ENCODE measurements around the gene RAPGEF6. TPM values are rescaled to one million over a fixed set of nuclear protein-coding genes. Genes with fewer than 3 reads are reported as not detected.
"Not testable (repeated sequence)": the region's sequence is repeated elsewhere in the genome, so short reads cannot be mapped to it uniquely, and the experiment has no call there.

Gene RAPGEF6
- total RNA-seq, 1 donor from 2014 or later = 48.4 TPM

- intact Hi-C loops (cut with DNase I) = no loop called here
- DNase-seq (ENCODE audit: low spot score) (no peak), ATAC-seq (no peak)
Observed at GRCh38 chr5:131617140-131617822, 17.7 kb downstream of the RAPGEF6 start.

GRCh38 chr5:131615957-131616356 lies 19.1 kb downstream of the RAPGEF6 start:
- ATAC-seq = no peak
- intact Hi-C loops (cut with DNase I) = no loop called here
- DNase-seq (ENCODE audit: low spot score) = no peak

GRCh38 chr5:131613423-131613822 lies 21.6 kb downstream of the RAPGEF6 start:
- intact Hi-C loops (cut with DNase I) = no loop called here
- DNase-seq (ENCODE audit: low spot score) = no peak
- ATAC-seq = no peak

- intact Hi-C loops (cut with DNase I) = no loop called here
- DNase-seq (ENCODE audit: low spot score) = no peak
Observed at GRCh38 chr5:131611064-131611381, 24.0 kb downstream of the RAPGEF6 start.

GRCh38 chr5:131610198-131611063 lies 24.6 kb downstream of the RAPGEF6 start:
- DNase-seq (ENCODE audit: low spot score) = no peak
- intact Hi-C loops (cut with DNase I) = loop anchor here (1.0 kb wide), 1 partner anchor 37 kb away; no protein-coding TSS in a partner anchor
- no peak for ATAC-seq

More at GRCh38 chr5:131611064-131611381, 24.0 kb downstream of the RAPGEF6 start:
- ATAC-seq = no peak

GRCh38 chr5:131609774-131610173 lies 25.3 kb downstream of the RAPGEF6 start:
- intact Hi-C loops (cut with DNase I) = loop anchor here (1.0 kb wide), 1 partner anchor 38 kb away; no protein-coding TSS in a partner anchor
- ATAC-seq (no peak), DNase-seq (ENCODE audit: low spot score) (no peak)

GRCh38 chr5:131608597-131608996 lies 26.4 kb downstream of the RAPGEF6 start:
- intact Hi-C loops (cut with DNase I) = no loop called here

GRCh38 chr5:131607903-131608540 lies 27.0 kb downstream of the RAPGEF6 start:
- no peak for ATAC-seq
- DNase-seq (ENCODE audit: low spot score) = no peak
- intact Hi-C loops (cut with DNase I) = no loop called here

More at GRCh38 chr5:131608597-131608996, 26.4 kb downstream of the RAPGEF6 start:
- ATAC-seq (no peak), DNase-seq (ENCODE audit: low spot score) (no peak)

- ATAC-seq = no peak
- intact Hi-C loops (cut with DNase I) = no loop called here
- no peak for DNase-seq (ENCODE audit: low spot score)
Observed at GRCh38 chr5:131607418-131607817, 27.6 kb downstream of the RAPGEF6 start.

GRCh38 chr5:131605086-131605485 lies 29.9 kb downstream of the RAPGEF6 start:
- ATAC-seq (no peak), DNase-seq (ENCODE audit: low spot score) (no peak)
- intact Hi-C loops (cut with DNase I) = no loop called here

GRCh38 chr5:131595088-131596033 lies 39.7 kb downstream of the RAPGEF6 start:
- DNase-seq (ENCODE audit: low spot score) = no peak
- no peak for ATAC-seq
- intact Hi-C loops (cut with DNase I) = no loop called here

GRCh38 chr5:131593921-131594320 lies 41.1 kb downstream of the RAPGEF6 start:
- ATAC-seq = no peak
- DNase-seq (ENCODE audit: low spot score) = no peak
- intact Hi-C loops (cut with DNase I) = no loop called here

- intact Hi-C loops (cut with DNase I) = not testable (repeated sequence)
Observed at GRCh38 chr5:131593436-131593835, 41.6 kb downstream of the RAPGEF6 start.

GRCh38 chr5:131589510-131590348 lies 45.3 kb downstream of the RAPGEF6 start:
- DNase-seq (ENCODE audit: low spot score) (no peak), ATAC-seq (peak; percentile 38)
- intact Hi-C loops (cut with DNase I) = no loop called here

More at GRCh38 chr5:131593436-131593835, 41.6 kb downstream of the RAPGEF6 start:
- not testable (repeated sequence) for DNase-seq (ENCODE audit: low spot score); ATAC-seq

- DNase-seq (ENCODE audit: low spot score) = no peak
- intact Hi-C loops (cut with DNase I) = no loop called here
- ATAC-seq = no peak
Observed at GRCh38 chr5:131587541-131587940, 47.5 kb downstream of the RAPGEF6 start.

GRCh38 chr5:131581702-131582101 lies 53.3 kb downstream of the RAPGEF6 start:
- ATAC-seq (no peak), DNase-seq (ENCODE audit: low spot score) (no peak)
- intact Hi-C loops (cut with DNase I) = loop anchor here (2.0 kb wide), 1 partner anchor 429 kb away; the partner anchor contains the start of gene ACSL6

GRCh38 chr5:131579917-131580671 lies 54.9 kb downstream of the RAPGEF6 start:
- intact Hi-C loops (cut with DNase I) = loop anchor here (2.0 kb wide), 1 partner anchor 431 kb away; the partner anchor contains the start of gene ACSL6
- DNase-seq (ENCODE audit: low spot score) = no peak
- ATAC-seq = no peak
